Kidney tubule cell (primary cell): ENCODE data around the gene MR1.

Experiments used
- DNase-seq: peaks from one replicate; pipeline ENCODE4 v3.0.0-alpha.2; 2018; ENCODE audit warnings: low spot score

MR1 gene

DNA sequence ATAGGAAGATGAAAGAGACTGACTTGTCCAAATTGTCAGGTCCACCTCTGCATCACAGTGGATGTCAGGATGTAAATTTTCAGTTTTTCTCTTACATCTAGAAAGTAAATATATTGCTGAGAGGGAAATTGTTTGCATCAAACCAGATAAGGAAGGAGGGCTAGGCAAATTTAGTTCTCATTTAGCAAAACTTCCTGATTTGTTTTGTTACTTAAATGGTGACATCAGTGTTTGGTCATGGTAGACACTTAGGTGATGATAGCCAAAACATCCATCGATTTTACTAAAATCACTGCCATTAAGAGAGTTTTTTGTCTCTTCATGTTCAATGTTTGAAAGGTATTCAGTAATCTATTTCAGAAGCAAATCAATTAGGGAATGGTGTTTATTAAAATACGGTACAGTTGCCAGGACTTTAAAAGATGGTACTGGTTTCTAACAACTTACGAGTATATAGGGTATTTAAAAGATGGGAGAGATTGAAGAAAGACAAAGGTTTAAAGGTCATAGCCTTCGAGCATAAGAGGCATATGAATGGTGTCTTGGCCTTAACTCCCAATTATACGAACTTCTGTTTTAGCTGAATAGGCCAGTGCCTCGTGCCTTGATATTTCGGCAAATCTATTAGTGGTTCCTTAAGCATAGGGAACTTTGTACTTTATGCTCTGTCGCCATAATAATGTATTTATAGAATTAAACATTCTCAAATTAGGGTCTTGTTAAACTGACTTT, 57.7 kb downstream of the MR1 start:
- DNase-seq = no peak

DNA sequence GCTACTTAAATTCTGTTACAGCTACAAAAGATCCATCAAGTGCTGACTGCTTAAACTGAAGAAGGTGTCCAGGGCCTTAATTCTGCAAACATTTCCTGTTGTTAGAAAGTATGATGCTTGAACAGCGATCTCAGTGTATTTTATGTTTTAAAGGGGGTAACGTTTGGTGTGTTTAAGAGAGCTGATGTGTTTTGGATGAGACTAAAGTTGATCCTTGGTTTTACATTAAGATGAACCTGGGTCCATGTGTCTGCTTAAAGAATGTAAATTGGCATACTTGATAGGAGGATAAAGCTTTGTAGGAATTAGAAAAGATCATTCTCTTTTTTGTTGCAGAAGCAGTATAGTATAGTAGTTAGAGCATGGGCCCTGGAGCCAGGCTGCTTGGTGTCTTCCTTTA, 58.3 kb downstream of the MR1 start:
- DNase-seq = no peak

DNA sequence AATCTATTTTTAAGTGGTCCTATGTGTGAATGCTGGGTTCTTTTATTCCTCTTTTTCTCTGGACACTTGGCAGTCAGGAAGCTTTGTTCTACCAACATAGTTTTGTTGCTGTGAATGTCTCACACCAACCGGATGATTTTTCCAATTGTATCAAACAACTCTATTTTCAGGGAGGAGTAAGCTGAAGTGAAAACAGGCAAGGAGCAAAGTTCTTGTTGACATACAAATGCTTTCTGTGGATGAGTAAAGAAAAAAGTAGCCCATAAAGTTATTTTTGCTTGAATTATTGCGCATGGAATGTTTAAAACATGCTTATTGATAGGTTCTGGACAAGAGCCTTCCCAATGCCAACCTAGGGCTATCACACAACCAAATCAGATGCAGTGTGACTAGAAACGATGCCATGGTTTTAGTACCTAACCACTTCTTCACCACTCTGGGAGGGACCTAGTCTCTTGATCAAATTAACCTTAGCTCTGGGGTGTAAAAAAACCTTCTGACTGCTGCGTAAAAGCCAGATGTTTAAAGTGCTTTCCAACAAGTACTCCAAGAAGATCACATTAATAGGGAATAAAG, 59.2 kb downstream of the MR1 start:
- no peak for DNase-seq

DNA sequence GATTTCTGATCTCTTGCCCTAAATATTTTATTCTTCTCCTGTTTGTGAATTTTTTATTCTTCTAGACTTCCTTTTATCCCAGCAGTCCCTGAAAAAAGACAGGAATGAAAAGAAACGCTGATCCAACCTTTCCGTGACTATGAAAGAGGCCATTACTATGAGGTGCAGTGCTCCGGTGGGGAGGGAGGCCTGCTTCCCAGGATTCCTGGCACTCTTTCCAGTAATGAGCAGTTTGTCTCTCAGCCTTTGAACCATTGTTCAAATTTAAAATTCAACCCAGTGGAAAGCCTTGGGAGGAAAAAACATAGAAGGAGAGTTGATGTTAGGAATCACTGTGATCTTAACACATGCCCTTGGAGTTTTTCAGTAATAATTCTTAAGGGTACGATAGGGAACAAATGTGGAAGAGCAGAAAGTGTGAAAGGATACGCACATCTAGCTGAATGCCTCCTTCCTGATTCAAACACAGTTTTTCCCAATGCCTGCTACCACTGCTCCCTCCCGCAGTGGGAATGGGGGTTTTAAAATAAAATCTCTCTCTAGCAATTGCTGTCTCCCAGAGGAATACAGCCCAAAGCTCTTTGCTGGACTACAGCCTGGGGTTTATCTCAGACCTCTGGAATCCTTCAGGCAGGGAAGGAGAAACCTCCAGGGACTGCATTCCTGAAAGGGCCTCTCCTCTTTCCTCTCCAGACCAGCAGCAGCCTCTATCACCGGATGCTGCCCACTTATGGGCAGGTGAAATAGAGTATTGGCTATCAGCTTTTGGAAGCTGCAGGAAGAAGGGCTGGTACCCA, 60.8 kb downstream of the MR1 start:
- peak; percentile 47 for DNase-seq

DNA sequence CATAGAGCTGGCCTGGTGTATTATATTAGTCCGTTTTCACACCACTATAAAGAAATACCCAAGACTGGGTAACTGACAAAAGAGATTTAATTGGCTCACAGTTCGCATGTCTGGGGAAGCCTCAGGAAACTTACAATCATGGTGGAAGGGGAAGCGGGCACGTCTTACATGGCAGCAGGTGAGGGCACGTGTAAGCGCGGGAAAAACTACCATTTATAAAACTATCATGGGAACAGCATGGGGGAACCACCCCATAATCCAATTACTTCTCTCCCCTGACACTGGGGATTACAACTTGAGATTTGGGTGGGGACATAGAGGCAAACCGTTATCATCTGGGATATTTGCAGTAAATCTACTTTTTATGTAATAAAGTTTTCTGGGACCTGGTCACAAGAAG, 61.5 kb downstream of the MR1 start:
- no peak for DNase-seq

DNA sequence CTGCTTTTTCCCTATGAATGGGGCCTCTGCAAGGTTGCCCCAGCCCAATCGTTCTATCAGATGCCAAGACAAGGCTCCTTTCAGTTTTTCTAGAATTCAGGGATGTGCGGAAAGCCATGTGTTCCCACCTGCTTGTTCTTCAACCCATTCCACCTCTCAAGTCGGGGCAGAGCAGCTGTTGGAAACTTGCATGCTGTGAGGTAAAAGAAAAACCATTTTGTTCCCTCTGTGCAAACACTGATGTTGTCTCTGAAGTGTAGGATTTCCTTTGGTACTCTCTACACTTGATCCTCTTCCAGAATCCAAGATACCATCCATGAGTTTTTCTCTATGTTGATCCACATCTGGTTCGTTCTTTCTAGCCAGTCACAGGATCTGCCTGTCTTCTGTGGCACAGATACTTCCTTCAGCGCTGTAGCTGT, 62.0 kb downstream of the MR1 start:
- no peak for DNase-seq

DNA sequence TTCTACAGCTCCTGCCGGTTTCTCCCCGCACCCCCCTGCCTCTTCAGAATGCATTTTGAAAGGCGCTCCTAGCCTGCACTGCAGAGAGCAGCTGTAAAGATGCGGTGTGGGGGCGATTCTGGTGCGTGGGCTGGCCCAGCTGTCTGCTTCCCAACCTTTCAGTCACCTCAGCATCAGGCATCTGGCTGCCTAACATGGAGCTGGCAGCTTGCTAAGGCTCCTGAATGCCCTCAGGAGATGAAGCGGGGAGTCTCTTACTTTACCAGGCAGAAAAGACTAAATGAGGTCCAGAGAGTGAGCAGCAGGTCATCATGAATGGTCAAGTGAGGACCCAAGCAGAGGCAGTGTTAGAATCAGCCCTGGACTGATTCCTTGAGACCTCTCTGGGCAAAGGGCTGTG, 63.5 kb downstream of the MR1 start:
- DNase-seq = no peak

DNA sequence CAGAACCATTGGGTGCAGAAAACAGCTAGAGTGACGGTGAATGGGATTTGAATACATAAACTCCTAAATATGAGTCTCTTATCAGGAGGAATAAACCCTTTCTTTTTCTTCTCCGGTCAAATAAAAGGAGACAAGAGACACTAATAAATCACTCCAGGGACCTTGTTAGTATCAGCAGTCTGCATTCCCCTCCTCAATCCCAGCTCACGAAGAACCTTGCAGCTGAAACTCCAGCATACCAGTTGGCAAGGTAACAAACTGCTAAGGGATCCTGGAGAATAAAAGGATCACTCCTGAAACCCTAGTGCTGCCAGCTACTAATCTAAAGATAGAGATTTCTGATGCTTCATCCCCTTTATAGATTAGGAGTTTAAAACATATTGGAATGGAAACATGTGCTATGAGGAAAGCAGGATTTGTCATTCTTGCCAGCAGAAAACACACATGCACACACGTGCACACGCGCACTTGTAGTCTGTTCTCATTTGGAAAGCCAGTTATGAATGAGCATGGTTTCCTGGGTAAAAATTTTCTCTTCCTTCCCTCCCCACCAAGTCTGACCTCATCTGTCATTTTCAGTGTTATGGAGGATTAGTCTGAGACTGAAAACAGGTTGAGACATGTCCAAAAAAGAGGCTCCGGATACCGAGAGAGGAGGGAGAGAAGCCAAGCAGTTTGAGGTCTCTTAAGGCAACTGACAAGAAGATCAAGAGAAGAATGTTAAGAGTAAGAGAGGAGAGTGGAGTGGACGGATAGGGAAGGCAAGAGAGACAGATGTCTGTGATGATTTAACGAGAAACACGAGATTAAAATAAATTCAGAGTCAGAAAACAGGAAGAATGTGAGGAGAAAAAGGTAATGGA, 65.6 kb downstream of the MR1 start:
- DNase-seq = no peak

DNA sequence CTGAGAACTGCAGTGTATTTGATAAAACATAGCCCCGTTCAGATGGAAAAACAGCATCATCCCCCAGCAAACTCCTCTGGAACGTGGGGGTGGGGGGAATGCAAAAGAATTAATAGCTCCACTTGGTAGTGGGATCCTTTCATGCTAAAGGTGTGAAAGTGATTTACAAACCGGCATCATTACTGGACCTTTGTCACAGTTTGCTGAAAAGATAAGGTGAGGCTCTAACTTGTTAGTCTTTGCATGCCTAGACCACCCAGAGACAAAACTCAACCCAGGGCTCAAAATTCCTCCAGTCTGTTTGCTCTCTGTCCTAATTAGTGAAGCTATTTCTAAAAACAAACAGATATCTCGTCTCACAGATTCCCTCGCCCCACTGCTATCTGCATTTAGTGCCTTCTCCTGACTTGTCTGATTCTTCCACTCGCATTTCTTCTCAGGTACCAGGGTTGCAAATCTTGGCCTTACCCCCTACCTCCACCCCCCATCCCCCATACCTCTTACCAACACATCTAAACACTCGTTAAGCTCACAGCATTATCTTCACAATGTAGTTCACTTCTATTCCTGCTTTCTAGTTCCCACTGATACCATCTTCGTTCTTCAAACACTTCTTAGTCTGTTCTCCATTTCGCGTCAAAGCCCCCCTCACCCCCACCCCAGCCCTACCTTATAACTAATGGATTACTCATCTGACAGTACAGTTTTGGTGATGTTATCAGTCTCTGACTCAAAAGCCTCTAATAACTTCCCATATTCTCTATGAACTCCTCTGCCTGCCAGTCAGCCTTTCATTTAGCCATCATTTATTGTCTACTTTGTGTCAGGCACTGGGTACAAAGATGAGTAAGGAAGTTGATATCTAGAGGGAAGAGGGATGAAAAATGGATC, 66.5 kb downstream of the MR1 start:
- no peak for DNase-seq

DNA sequence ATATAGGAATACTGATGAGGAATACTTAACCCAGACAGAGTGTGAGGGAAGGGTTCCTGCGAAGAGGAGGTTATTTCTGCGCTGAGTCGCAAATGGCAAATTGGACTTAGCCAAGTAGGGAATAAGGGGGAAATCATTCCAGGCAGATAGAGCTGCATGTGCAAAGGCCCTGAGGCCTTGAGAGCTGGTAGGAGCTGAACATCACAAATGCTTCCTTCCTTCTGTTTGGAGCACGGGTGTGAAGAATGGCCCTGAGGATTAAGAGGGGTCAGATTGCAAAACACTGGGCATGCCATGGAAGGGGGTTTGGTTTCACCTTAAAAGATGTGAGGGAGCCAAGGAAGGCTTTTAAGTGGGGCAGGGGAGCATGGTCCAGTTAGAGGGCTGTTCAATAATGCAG, 67.2 kb downstream of the MR1 start:
- no peak for DNase-seq

DNA sequence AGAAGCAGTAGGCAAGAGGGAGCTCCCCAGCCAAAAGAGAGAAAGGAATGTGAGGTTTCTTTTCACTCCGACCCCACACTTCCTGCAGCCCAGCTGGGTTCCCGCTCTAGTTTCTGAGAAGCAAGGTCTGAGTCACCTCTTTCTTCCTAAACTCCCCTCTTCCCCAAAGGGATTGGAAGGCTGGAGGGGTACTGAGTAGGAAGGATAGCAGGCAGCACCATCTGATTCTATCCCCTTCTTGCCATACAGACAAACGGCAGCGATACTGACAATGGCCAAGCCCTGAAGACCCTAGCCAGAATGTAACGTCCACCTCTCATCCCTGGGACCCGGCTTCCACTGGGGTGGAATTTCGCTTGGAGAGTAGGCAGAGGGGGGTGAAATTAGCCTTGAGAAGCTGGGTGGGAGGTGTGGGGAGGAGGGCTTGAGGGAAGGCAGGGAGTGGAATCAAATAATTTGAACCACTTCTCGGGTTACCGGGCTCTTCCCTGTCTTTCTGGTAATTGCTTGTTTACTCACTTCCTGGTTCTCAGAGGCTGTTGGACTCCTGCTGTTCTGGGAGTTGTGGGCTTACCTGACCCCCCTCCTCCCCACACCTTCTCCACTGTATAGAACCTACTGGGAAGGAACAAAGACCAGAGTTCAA, 67.9 kb downstream of the MR1 start:
- no peak for DNase-seq

DNA sequence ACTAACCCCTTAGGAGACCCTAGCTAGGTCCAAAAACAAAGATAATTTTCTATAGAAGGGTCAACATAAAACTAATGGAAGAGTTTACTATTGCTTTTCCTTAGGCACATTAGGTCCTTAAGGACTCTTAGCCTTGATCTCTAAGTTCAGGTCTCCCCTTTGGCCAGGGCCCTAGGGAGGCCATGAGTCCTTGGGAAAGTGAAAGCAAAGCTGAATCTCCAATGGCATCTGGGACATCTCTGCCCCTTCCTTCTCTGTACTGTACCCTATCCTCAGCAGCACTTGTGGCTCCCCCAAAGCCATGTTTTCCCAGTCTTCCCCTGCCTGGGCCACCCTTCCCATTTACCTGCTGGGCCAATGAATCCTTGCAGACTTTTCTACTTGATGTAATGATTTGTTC, 69.1 kb downstream of the MR1 start:
- DNase-seq = no peak

DNA sequence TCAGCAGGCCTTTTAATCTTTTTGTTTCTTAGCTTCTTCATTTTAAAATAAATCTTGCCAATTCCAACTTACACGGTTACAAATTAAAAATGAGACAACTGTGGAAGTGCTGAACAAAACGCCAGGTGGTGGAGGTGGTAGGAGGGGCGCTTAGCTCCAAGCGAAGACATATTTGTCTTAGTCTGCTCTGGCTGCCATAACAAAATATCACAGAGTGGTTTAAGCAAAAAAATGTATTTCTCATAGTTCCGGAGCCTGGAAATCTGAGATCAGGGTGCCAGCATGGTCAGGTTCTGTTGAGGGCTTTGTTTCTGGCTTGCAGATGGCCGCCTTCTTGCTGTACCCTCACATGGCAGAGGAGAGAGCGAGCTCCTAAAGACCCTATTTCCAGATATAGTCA, 69.6 kb downstream of the MR1 start:
- DNase-seq = no peak

DNA sequence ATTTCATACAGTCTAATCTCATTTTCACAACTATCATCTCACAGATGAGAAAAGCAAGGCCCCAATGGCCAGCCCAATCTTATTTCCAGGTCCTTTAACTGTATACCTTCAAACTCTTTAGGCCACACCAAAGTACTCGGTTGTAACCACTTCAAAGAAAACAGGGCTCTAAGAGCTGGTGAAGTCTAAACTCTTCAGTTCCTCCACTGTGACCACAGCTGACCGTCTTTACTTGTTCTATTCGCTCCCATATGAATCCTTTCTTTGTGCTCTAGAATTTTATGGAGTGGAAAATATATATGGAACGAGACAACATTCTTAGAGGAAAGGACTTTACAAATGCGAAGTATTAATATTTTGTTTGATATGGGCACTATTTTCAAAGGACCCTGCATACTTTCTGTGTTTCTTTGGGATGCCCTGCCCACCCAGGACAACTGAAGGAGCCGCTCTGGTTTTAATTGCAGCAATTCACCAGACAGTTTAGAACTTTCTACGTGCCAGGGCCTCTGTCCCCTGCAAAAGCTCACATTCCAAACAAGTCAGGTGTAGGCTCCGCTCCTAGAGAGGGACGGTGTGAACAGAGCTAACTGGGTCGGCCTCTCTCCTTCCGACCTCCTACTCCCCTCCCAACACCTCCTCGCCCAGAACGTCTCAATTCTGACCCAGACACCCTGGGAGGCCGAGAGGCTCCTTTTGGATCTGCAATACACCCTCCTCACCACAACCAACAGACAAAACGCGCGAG, 70.4 kb downstream of the MR1 start:
- DNase-seq = peak; percentile 48

DNA sequence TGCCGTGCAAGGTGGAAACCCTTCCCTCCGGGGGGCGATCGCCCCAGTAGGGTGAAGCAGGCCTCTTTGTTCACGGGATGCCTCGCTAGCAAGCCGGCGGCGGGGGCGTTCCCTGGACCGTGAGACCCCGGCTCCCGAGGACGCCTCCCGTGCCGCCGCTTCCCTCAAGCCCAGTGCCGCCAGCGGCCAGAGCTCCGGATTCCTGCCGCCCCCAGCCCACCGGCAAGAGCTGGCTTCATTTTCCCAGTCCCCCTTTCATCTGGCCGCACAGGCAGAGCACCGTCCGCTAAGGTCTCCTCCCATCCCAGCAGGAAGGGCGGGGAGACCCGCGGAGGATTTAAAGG, 71.0 kb downstream of the MR1 start:
- DNase-seq = no peak

DNA sequence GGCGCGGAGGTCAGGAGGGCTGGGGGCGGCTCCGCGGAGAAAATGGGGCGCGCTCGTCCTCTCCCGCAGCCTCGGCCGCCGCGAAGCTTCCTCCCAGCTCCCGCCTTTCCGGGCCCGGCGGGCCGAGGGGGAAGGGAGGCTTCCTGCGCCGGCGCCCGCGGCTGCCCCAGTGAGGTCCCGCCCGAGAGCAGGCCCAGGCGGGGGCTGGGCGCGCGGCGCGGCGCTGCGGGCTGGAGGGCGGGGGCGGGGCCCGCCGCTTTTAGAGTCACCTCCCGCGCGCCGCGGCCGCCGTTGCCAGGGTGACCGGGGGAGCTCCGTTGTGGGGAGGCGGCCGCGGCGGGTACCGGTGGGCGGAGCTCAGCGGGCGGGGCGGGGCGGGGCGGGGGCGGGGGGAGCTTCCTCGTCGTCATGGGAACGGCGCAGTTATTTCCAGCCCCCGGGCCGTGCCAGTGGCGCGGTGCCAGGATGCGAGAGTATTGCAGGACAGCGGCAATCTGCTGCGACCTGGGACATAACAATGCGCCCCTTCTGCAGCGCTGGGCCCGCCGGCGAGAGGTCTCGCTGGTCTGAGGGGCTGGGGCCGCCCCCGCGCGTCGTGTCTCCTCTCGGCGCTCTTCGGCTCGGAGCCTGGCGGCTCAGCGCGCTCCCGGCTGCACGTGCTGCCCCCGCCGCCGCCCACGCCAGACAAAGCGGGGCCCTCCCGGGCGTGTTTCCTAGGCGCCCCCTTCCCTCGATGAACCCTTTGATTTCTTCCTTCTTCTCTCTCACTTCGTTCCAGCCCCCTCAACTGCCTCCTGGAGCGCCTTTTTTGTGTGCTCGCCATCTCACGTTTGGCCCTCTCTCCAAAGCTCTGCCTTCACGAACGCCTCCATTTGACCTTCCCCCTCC, 71.6 kb downstream of the MR1 start:
- DNase-seq = peak; percentile 93

DNA sequence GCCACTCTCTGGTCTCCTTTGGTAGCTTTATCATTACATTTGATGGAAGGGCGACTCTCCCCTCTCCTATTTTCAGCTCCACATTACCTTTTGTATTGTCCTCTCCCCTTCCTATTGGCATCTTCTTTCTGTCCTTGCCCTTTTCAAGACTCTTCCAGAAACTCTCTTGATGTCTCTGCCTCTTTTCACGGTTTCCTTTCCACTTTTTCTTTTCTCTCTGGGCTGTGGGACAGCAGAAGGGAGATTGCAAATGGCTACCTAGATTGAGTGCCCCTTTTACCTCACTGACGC, 72.2 kb downstream of the MR1 start:
- DNase-seq = no peak

DNA sequence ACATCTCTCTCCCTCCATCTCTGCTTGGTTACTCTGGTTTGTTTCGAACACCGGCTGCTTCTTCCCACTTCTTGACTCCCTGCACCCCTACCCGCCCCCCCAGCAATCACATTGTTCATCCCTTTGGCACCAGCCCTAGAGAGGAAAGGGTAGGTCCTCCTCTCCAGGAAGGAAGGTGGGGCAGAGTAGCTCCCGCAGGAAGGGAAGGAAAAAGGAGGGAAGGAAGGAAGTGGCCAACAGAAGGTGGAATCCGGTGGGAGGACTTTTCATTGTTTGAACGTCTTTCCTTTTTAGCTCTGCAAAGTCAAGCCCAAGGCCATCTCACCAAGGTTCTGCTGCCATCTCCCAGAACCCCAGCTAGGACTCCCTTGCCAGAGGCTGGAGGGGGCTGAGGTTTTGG, 72.7 kb downstream of the MR1 start:
- DNase-seq = no peak

DNA sequence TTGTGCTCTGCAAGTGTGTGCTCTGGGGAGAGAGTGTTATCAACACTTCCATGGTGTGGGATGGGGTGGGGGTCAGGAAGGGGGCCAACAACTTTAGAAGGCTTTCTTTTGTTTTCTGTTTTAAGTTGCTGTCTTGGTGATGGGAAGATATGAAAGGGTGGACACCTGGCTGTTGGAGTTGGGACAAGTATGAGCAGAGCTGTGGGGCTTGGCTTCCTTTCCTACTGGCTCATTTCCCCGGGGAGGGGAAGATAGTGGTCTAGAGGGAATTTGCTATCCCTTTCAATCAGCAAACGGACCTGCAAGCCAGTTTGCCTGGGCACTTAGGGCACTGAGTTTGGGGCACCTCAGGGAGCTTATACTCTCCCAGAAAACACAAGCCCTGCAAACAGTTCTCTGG, 73.9 kb downstream of the MR1 start:
- no peak for DNase-seq
